GM19452 (cell line): ENCODE data around the gene NLRC5.

Experiments used
- ATAC-seq: cut with Tn5 transposase; IDR thresholded peaks from one replicate; pipeline ENCODE4 v1.9.1; 2021; ENCODE audit not compliant: unreplicated experiment

NLRC5 gene, protein sequence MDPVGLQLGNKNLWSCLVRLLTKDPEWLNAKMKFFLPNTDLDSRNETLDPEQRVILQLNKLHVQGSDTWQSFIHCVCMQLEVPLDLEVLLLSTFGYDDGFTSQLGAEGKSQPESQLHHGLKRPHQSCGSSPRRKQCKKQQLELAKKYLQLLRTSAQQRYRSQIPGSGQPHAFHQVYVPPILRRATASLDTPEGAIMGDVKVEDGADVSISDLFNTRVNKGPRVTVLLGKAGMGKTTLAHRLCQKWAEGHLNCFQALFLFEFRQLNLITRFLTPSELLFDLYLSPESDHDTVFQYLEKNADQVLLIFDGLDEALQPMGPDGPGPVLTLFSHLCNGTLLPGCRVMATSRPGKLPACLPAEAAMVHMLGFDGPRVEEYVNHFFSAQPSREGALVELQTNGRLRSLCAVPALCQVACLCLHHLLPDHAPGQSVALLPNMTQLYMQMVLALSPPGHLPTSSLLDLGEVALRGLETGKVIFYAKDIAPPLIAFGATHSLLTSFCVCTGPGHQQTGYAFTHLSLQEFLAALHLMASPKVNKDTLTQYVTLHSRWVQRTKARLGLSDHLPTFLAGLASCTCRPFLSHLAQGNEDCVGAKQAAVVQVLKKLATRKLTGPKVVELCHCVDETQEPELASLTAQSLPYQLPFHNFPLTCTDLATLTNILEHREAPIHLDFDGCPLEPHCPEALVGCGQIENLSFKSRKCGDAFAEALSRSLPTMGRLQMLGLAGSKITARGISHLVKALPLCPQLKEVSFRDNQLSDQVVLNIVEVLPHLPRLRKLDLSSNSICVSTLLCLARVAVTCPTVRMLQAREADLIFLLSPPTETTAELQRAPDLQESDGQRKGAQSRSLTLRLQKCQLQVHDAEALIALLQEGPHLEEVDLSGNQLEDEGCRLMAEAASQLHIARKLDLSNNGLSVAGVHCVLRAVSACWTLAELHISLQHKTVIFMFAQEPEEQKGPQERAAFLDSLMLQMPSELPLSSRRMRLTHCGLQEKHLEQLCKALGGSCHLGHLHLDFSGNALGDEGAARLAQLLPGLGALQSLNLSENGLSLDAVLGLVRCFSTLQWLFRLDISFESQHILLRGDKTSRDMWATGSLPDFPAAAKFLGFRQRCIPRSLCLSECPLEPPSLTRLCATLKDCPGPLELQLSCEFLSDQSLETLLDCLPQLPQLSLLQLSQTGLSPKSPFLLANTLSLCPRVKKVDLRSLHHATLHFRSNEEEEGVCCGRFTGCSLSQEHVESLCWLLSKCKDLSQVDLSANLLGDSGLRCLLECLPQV (N-terminal part only)

DNA sequence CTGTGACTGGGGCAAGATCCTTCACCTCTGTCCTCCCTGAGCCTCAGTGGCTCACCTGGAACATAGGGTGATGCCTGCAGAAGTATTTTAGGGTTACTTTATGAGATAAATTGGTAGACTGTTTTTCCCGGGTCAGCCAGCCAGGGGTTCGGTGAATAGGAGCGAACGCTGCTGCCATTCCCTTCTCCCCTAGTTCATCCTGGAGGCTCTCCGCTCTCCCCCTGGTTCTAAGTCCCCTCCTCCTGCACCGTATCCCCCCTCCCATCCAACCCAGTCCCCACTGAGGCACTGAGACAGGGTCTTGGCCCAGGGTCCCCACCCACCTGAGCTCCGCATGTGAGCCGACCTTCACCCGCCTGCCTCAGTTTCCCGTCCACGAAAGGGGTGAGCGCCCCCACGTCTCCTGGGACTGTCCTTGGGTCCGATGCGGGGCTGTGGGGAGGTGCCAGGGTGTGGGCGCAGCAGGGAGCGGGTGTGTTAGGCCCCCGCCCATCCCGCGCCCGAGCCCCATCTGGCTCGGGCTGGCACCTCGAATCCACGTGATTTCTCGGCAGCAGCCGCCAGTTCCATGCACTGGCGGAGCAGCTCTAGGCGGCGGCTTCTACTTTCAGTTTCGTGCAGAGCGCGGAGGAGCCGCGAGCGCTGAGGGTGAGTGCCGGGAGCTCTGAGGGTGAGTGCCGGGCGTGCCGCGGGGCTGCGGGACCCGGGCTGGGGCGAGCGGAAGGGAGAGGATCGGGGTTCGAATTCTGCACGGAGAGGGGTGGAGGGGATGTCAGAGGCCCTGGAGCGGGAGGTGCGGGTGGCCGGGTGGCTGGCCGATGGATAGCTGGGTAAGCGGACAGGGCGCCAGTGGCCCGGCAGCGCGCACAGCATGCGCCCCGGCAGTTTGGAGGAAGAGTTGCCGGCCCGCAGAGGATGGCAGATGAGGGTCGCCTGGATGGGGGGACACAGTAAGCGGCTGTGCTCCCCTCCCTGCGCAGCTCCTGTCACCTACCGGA lies at the start of gene NLRC5:
Gene NLRC5 (plus strand): TSS at position 610 of the 998 bp plus-strand sequence. CDS start 31,156 bp downstream, outside the sequence.
- peak; percentile 73 for ATAC-seq

DNA sequence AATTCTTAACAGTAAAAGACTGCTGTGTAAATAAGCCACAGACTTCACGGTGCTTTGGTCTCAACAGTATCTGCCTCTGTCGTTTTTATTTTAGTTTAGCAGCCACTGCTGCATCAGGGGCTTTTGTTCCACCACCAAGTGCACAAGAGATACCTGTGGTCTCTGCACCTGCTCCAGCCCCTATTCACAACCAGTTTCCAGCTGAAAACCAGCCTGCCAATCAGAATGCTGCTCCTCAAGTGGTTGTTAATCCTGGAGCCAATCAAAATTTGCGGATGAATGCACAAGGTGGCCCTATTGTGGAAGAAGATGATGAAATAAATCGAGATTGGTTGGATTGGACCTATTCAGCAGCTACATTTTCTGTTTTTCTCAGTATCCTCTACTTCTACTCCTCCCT lies 49.6 kb upstream of the NLRC5 start:
- ATAC-seq = no peak

- ATAC-seq = no peak
Observed at GRCh38 chr16:56941092-56941491, 48.3 kb upstream of the NLRC5 start.

GRCh38 chr16:56941856-56942331 lies 47.5 kb upstream of the NLRC5 start:
- no peak for ATAC-seq

- no peak for ATAC-seq
Observed at GRCh38 chr16:56943761-56944375, 45.5 kb upstream of the NLRC5 start.

GRCh38 chr16:56944954-56945839 lies 44.2 kb upstream of the NLRC5 start:
- ATAC-seq = peak; percentile 42

- no peak for ATAC-seq
Observed at GRCh38 chr16:56945847-56946527, 43.4 kb upstream of the NLRC5 start.

GRCh38 chr16:56946767-56947603 lies 42.4 kb upstream of the NLRC5 start:
- no peak for ATAC-seq

GRCh38 chr16:56947604-56947995 lies 41.8 kb upstream of the NLRC5 start:
- ATAC-seq = no peak

DNA sequence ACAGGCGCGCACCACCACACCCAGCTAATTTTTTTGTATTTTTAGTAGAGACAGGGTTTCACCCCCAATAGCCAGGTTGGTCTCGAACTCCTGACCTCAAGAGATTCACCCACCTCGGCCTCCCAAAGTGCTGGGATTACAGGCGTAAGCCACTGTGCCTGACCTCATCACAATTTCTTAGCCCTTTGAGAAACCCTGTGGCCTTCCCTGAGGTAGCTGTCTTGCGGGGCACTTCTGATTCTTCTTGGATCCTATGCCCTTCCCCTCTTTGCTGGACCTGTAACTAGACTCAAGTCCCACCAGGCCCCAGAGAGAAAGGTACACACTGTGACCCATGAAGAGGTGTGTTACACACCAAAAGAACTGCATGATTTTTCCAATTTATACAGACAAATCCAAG lies 41.1 kb upstream of the NLRC5 start:
- no peak for ATAC-seq

- no peak for ATAC-seq
Observed at GRCh38 chr16:56950051-56950450, 39.3 kb upstream of the NLRC5 start.

DNA sequence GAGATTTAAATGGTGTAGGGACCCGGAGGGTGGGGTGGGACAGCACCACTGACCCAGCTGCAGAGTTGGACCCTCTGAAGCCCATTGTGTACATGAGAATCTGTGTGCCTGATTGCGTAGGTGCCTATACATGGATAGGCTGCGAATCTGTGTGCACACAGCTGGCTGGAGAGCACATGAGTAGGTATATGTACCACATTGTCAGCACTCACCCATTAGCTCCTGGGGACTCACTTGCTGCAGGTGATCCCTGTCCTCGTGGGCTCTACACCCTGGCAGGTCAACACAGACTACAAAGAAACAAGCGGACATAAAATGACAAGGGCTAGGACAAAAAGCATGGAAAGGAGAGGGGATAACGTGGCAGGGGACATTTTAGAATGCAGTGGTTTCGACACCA lies 38.9 kb upstream of the NLRC5 start:
- no peak for ATAC-seq

DNA sequence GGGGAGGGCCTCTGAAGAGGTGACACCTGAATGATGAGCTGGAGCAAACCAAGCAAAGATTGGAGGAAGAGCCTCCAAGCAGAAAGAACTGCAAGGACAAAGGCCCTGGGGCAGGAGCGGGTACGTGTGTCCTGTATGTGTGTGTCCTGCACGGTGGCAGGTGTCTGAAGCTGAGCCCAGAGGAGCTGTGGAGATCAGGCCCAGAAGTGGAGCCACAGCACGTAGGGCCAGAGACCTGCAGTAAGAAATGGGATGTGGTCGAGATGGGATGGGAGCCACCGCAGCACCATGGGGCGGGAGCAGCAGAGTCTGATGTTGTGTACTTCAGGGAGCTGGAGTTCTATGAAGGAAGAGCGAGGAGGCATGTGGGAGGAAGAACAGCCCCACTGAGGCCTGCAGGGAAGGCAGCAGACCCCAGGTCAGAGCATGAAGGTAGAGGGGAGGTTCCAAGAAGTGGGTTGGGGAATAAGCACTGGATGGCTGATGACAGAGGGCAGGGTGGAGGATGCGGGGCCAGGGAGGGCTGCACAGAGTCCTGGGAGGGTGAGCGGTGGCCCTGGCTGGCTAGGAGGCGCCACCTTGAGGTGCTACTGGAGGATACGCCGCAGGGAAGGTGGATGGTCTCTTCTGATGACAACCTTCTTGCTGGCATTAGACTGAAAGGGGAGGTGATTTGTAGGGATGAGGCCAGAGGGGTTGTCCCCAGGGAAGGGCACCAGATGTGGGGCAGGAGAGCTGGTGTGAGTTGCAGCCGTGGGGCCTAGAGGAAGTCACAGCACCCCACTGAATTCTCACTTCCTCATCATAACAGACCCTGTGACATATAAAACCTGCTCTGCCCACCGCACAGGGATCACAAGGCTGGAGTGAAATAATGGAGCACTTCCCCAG lies 38.2 kb upstream of the NLRC5 start:
- ATAC-seq = peak; percentile 67

- ATAC-seq = no peak
Observed at GRCh38 chr16:56953006-56953405, 36.4 kb upstream of the NLRC5 start.

DNA sequence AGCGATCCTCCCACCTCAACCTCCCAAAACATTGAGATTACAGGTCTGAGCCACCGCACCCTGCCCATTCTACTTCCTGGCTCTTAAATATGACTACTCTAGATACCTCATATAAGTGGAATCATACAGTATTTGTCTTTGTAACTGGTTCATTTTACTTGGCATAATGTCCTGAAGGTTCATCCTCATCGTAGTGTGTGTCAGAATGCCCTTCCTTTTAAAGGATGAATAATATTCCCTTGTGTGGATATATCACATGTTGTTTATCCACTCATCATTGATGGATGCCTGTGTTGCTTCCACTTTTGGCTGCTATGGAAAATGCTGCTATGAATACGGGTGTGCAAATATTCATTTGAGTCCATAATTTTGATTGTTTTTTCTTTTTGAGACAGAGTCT lies 33.3 kb upstream of the NLRC5 start:
- ATAC-seq = no peak

GRCh38 chr16:56956756-56957155 lies 32.6 kb upstream of the NLRC5 start:
- ATAC-seq = no peak
